Measurements from ENCODE around the gene TRPM3. TPM values are rescaled to one million over a fixed set of nuclear protein-coding genes. Genes with fewer than 3 reads are reported as not detected.

The TRPM3 gene
- polyA plus RNA-seq, 2 of the 4 experiments (the other 2 are of a cell fraction): not detected

DNA sequence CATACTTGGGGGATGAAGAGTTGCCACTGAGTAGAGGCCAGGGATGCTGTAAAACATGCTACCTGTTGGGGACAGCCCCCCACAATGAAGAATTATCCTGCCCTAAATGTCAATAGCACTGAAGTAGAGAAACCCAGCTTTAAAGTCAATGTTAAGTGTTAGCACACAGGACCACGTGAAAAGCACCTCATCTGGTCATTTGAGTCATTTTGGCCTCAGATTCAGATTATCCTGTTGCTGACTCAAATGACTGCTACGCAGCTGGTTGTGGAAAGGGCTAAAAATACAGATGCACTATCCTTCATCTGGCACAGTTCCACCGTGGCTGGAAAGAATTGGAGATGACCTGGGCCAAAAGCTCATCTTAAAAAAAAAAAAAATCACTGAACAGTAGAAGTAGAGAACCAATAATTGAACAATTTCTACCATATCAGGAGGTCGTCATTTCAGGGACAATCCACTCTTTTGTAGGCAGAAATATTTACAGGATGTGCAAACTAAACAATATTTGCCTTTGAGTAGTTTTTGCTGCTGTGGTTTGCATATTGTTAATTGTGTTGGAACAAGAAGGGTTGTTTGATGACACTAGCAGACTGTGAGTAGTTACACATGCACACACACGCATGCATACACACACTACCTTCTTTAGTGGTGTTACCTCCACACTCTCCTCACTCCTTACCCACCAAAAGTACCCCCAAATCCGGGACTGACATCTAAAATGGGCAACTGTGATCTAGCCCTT lies 511.7 kb downstream of the TRPM3 start:
- ChIA-PET CTCF (interaction anchor here (1.6 kb wide), 1 partner anchor 10 kb away, joined by 5 read pairs; no protein-coding TSS in a partner anchor), POLR2A (no interaction called here)
- Histone ChIP-seq H3K4me2 (no peak overlapping the region), H3K4me1 (no peaks in the 10 kb centered on the region), H3K4me3 (no peak overlapping the region), H3K27ac (no peak overlapping the region), H3K9me3 (no peaks in the 10 kb centered on the region)
- TF ChIP-seq RARB (CRISPR knock-in tag; IDR thresholded peaks at IDR 0.05) (no peak), NFE2L2 (conservative IDR thresholded peaks at IDR 0.05; ENCODE audit: low read length) (no peak), ESRRA (IDR thresholded peaks at IDR 0.05; ENCODE audit: borderline replicate concordance, low read length) (no peak), FOSB (CRISPR knock-in tag; IDR thresholded peaks at IDR 0.05) (no peak), CTCF (IDR thresholded peaks at IDR 0.05) (no peak), PBX3 (IDR thresholded peaks at IDR 0.05) (no peak), BHLHE40 (IDR thresholded peaks at IDR 0.05; ENCODE audit: low read depth, low read length) (no peak), CBX8 (IDR thresholded peaks at IDR 0.05) (no peak), REST (IDR thresholded peaks at IDR 0.05) (no peak), HOXA7 (CRISPR knock-in tag; IDR thresholded peaks at IDR 0.05) (no peak), HMGXB4 (CRISPR knock-in tag; IDR thresholded peaks at IDR 0.05; ENCODE audit: borderline replicate concordance) (no peak), EHMT2 (IDR thresholded peaks at IDR 0.05; ENCODE audit: low read depth) (no peak), POLR2AphosphoS2 (conservative IDR thresholded peaks at IDR 0.05; ENCODE audit: low read length) (no peak), SREBF2 (IDR thresholded peaks at IDR 0.05) (no peak), KDM1A (IDR thresholded peaks at IDR 0.05; ENCODE audit: low read depth) (no peak), FOSL2 (IDR thresholded peaks at IDR 0.05) (no peak), FOSL2 (CRISPR knock-in tag; IDR thresholded peaks at IDR 0.05) (no peak)
- TF ChIP-seq, protein P1, sequence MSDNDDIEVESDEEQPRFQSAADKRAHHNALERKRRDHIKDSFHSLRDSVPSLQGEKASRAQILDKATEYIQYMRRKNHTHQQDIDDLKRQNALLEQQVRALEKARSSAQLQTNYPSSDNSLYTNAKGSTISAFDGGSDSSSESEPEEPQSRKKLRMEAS (IDR thresholded peaks at IDR 0.05): no peak
- TF ChIP-seq, protein P2, sequence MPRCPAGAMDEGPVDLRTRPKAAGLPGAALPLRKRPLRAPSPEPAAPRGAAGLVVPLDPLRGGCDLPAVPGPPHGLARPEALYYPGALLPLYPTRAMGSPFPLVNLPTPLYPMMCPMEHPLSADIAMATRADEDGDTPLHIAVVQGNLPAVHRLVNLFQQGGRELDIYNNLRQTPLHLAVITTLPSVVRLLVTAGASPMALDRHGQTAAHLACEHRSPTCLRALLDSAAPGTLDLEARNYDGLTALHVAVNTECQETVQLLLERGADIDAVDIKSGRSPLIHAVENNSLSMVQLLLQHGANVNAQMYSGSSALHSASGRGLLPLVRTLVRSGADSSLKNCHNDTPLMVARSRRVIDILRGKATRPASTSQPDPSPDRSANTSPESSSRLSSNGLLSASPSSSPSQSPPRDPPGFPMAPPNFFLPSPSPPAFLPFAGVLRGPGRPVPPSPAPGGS (IDR thresholded peaks at IDR 0.05): no peak
- DNase-seq (ENCODE audit: low read depth in 1 of 2, low spot score in 1 of 2): no peak
- no peak for FAIRE-seq
- 17% methylated on average over 6 of the region's 6 CpGs for WGBS (ENCODE audit: missing lambda C conversion rate)
- no peak for ATAC-seq

All from A549 (cell line).